Measurements from ENCODE around the gene L3MBTL2.

The L3MBTL2 gene

GRCh38 chr22:41222846-41223507, 17.9 kb downstream of the L3MBTL2 start:
- Histone ChIP-seq H3K4ac (ENCODE audit: low read depth in 1 of 2, low read length in 2 of 2) (no peak overlapping the region), H4K8ac (ENCODE audit: low read length) (no peak overlapping the region), H3K9ac (ENCODE audit: low read length) (no peak overlapping the region), H2BK12ac (ENCODE audit: low read length in 2 of 2) (no peak overlapping the region), H3K27ac (ENCODE audit: low read length, poor library complexity, severe bottlenecking) (no peak overlapping the region), H2BK120ac (ENCODE audit: low read depth, low read length) (no peak overlapping the region), H3K4me2 (ENCODE audit: low read length, poor library complexity, severe bottlenecking) (no peak overlapping the region), H2AK5ac (ENCODE audit: low read length, severe bottlenecking) (no peak overlapping the region), H3K4me1 (ENCODE audit: control insufficient read depth, insufficient read depth, low read depth, low read length) (peaks cover under 1% of the 10 kb centered on the region), H3K79me1 (replicated peaks; ENCODE audit: low read length, poor library complexity, severe bottlenecking) (no peaks in the 10 kb centered on the region), H3K4me3 (ENCODE audit: insufficient read depth in 1 of 2, low read depth in 1 of 2, low read length in 2 of 2) (no peak overlapping the region), H3K27me3 (ENCODE audit: control insufficient read depth in 1 of 2, insufficient read depth in 1 of 2, low read length in 2 of 2) (no peaks in the 10 kb centered on the region), H3K9me3 (ENCODE audit: control insufficient read depth, low read length) (no peaks in the 10 kb centered on the region), H3K23ac (ENCODE audit: low read length in 2 of 2) (no peak overlapping the region), H2AFZ (ENCODE audit: low read depth, low read length) (no peak overlapping the region), H4K91ac (ENCODE audit: low read length) (no peak overlapping the region), H2BK5ac (ENCODE audit: low read depth, low read length, poor library complexity, severe bottlenecking) (no peak overlapping the region), H3K18ac (ENCODE audit: low read depth in 1 of 2, low read length in 2 of 2) (no peak overlapping the region), H3K14ac (ENCODE audit: low read length in 2 of 2) (no peak overlapping the region), H3K36me3 (ENCODE audit: control insufficient read depth in 1 of 2, insufficient read depth in 2 of 2, low read depth in 1 of 2, low read length in 2 of 2) (peaks cover 76 to 85% of the 10 kb centered on the region in 2 experiments), H2BK15ac (ENCODE audit: low read depth, poor library complexity, severe bottlenecking) (no peak overlapping the region)
- no peak for DNase-seq
- WGBS = 95% methylated on average over 7 of the region's 9 CpGs

- Histone ChIP-seq H3K27me3 (ENCODE audit: control insufficient read depth in 1 of 2, insufficient read depth in 1 of 2, low read length in 2 of 2) (no peaks in the 10 kb centered on the region), H3K36me3 (ENCODE audit: control insufficient read depth in 1 of 2, insufficient read depth in 2 of 2, low read depth in 1 of 2, low read length in 2 of 2) (peaks cover 80 to 90% of the 10 kb centered on the region in 2 experiments), H3K79me1 (replicated peaks; ENCODE audit: low read length, poor library complexity, severe bottlenecking) (no peaks in the 10 kb centered on the region), H4K91ac (ENCODE audit: low read length) (no peak overlapping the region), H2BK15ac (ENCODE audit: low read depth, poor library complexity, severe bottlenecking) (no peak overlapping the region), H2AFZ (ENCODE audit: low read depth, low read length) (no peak overlapping the region), H2BK12ac (ENCODE audit: low read length in 2 of 2) (no peak overlapping the region), H3K4ac (ENCODE audit: low read depth in 1 of 2, low read length in 2 of 2) (no peak overlapping the region), H3K27ac (ENCODE audit: low read length, poor library complexity, severe bottlenecking) (no peak overlapping the region), H2AK5ac (ENCODE audit: low read length, severe bottlenecking) (no peak overlapping the region), H3K9me3 (ENCODE audit: control insufficient read depth, low read length) (no peaks in the 10 kb centered on the region), H3K4me2 (ENCODE audit: low read length, poor library complexity, severe bottlenecking) (no peak overlapping the region), H3K23ac (ENCODE audit: low read length in 2 of 2) (no peak overlapping the region), H4K8ac (ENCODE audit: low read length) (no peak overlapping the region), H3K4me1 (ENCODE audit: control insufficient read depth, insufficient read depth, low read depth, low read length) (no peaks in the 10 kb centered on the region), H2BK5ac (ENCODE audit: low read depth, low read length, poor library complexity, severe bottlenecking) (no peak overlapping the region), H3K4me3 (ENCODE audit: insufficient read depth in 1 of 2, low read depth in 1 of 2, low read length in 2 of 2) (no peak overlapping the region), H3K14ac (ENCODE audit: low read length in 2 of 2) (no peak overlapping the region), H3K18ac (ENCODE audit: low read depth in 1 of 2, low read length in 2 of 2) (no peak overlapping the region), H2BK120ac (ENCODE audit: low read depth, low read length) (no peak overlapping the region), H3K9ac (ENCODE audit: low read length) (no peak overlapping the region)
- 93% methylated on average over 7 of the region's 7 CpGs for WGBS
- DNase-seq = no peak
These were observed 18.4 kb downstream of the L3MBTL2 start for GRCh38 chr22:41223535-41223934.

GRCh38 chr22:41226723-41227655, 21.9 kb downstream of the L3MBTL2 start:
- H2BK5ac ChIP-seq (ENCODE audit: low read depth, low read length, poor library complexity, severe bottlenecking) = no peak overlapping the region
- H3K23ac ChIP-seq (ENCODE audit: low read length in 2 of 2) = no peak overlapping the region
- H3K79me1 ChIP-seq (replicated peaks; ENCODE audit: low read length, poor library complexity, severe bottlenecking) = no peaks in the 10 kb centered on the region
- no peak overlapping the region for H4K91ac ChIP-seq (ENCODE audit: low read length)
- H4K8ac ChIP-seq (ENCODE audit: low read length) = no peak overlapping the region
- no peak overlapping the region for H3K4ac ChIP-seq (ENCODE audit: low read depth in 1 of 2, low read length in 2 of 2)
- no peaks in the 10 kb centered on the region for H3K9me3 ChIP-seq (ENCODE audit: control insufficient read depth, low read length)
- no peak overlapping the region for H3K14ac ChIP-seq (ENCODE audit: low read length in 2 of 2)
- WGBS = 97% methylated on average over 23 of the region's 26 CpGs
- H3K27me3 ChIP-seq (ENCODE audit: control insufficient read depth in 1 of 2, insufficient read depth in 1 of 2, low read length in 2 of 2) = no peaks in the 10 kb centered on the region
- H2BK15ac ChIP-seq (ENCODE audit: low read depth, poor library complexity, severe bottlenecking) = no peak overlapping the region
- H2BK12ac ChIP-seq (ENCODE audit: low read length in 2 of 2) = no peak overlapping the region
- H3K36me3 ChIP-seq (ENCODE audit: control insufficient read depth in 1 of 2, insufficient read depth in 2 of 2, low read depth in 1 of 2, low read length in 2 of 2) = peaks cover 83 to 86% of the 10 kb centered on the region in 2 experiments
- no peak overlapping the region for H3K18ac ChIP-seq (ENCODE audit: low read depth in 1 of 2, low read length in 2 of 2)
- no peak overlapping the region for H2AFZ ChIP-seq (ENCODE audit: low read depth, low read length)
- DNase-seq = no peak
- H2BK120ac ChIP-seq (ENCODE audit: low read depth, low read length) = no peak overlapping the region
- H3K9ac ChIP-seq (ENCODE audit: low read length) = no peak overlapping the region
- no peak overlapping the region for H3K4me3 ChIP-seq (ENCODE audit: insufficient read depth in 1 of 2, low read depth in 1 of 2, low read length in 2 of 2)
- no peak overlapping the region for H3K4me2 ChIP-seq (ENCODE audit: low read length, poor library complexity, severe bottlenecking)
- H3K27ac ChIP-seq (ENCODE audit: low read length, poor library complexity, severe bottlenecking) = no peak overlapping the region
- H2AK5ac ChIP-seq (ENCODE audit: low read length, severe bottlenecking) = no peak overlapping the region
- H3K4me1 ChIP-seq (ENCODE audit: control insufficient read depth, insufficient read depth, low read depth, low read length) = no peaks in the 10 kb centered on the region

- Histone ChIP-seq H3K18ac (ENCODE audit: low read depth in 1 of 2, low read length in 2 of 2) (no peak overlapping the region), H3K4ac (ENCODE audit: low read depth in 1 of 2, low read length in 2 of 2) (no peak overlapping the region), H3K4me3 (ENCODE audit: insufficient read depth in 1 of 2, low read depth in 1 of 2, low read length in 2 of 2) (no peak overlapping the region), H2BK15ac (ENCODE audit: low read depth, poor library complexity, severe bottlenecking) (no peak overlapping the region), H2AFZ (ENCODE audit: low read depth, low read length) (no peak overlapping the region), H3K4me1 (ENCODE audit: control insufficient read depth, insufficient read depth, low read depth, low read length) (no peaks in the 10 kb centered on the region), H4K8ac (ENCODE audit: low read length) (no peak overlapping the region), H3K9me3 (ENCODE audit: control insufficient read depth, low read length) (no peaks in the 10 kb centered on the region), H3K23ac (ENCODE audit: low read length in 2 of 2) (no peak overlapping the region), H3K36me3 (ENCODE audit: control insufficient read depth in 1 of 2, insufficient read depth in 2 of 2, low read depth in 1 of 2, low read length in 2 of 2) (peaks cover 61 to 65% of the 10 kb centered on the region in 2 experiments), H3K27ac (ENCODE audit: low read length, poor library complexity, severe bottlenecking) (no peak overlapping the region), H3K14ac (ENCODE audit: low read length in 2 of 2) (no peak overlapping the region), H3K9ac (ENCODE audit: low read length) (no peak overlapping the region), H3K4me2 (ENCODE audit: low read length, poor library complexity, severe bottlenecking) (no peak overlapping the region), H3K27me3 (ENCODE audit: control insufficient read depth in 1 of 2, insufficient read depth in 1 of 2, low read length in 2 of 2) (no peaks in the 10 kb centered on the region), H3K79me1 (replicated peaks; ENCODE audit: low read length, poor library complexity, severe bottlenecking) (no peaks in the 10 kb centered on the region), H2BK12ac (ENCODE audit: low read length in 2 of 2) (no peak overlapping the region), H2BK5ac (ENCODE audit: low read depth, low read length, poor library complexity, severe bottlenecking) (no peak overlapping the region), H2AK5ac (ENCODE audit: low read length, severe bottlenecking) (no peak overlapping the region), H2BK120ac (ENCODE audit: low read depth, low read length) (no peak overlapping the region), H4K91ac (ENCODE audit: low read length) (no peak overlapping the region)
- WGBS = 97% methylated on average over 6 of the region's 6 CpGs
- DNase-seq = no peak
These were observed 24.1 kb downstream of the L3MBTL2 start for GRCh38 chr22:41229215-41229614.
